HAP-1 (cell line): Measurements from ENCODE around the gene KAT7.

Experiments used
- DNase-seq, 2 experiments: peaks; one replicate each; pipeline ENCODE4 v3.0.0-alpha.2; 2016 to 2020; ENCODE audit warnings: low spot score in 2 of 2
- H3K27me3 ChIP-seq: fragments of 250-450 bp; sonication (Bioruptor Pico); 2 replicates; pipeline ENCODE4 v1.5.1; 2020; ENCODE audit warnings: low read depth, mild to moderate bottlenecking, moderate library complexity
- H3K36me3 ChIP-seq: fragments of 250-450 bp; sonication (Bioruptor Pico); replicated peaks from 2 replicates; pipeline ENCODE4 v1.5.1; 2020; ENCODE audit warnings: mild to moderate bottlenecking
- H3K4me1 ChIP-seq: fragments of 250-450 bp; sonication (Bioruptor Pico); 2 replicates; pipeline ENCODE4 v1.5.1; 2020; ENCODE audit warnings: mild to moderate bottlenecking
- H3K4me3 ChIP-seq: fragments of 250-450 bp; sonication (Bioruptor Pico); 2 replicates; pipeline ENCODE4 v1.5.1; 2020; ENCODE audit warnings: mild to moderate bottlenecking, moderate library complexity
- H3K9me3 ChIP-seq: fragments of 250-450 bp; sonication (Bioruptor Pico); 2 replicates; pipeline ENCODE4 v1.5.1; 2020; ENCODE audit warnings: mild to moderate bottlenecking, moderate library complexity
- in situ Hi-C: fragments of 300-500 bp; cut with MboI; formaldehyde crosslinking; loops from 3 replicates; pipeline ENCODE4 v1.14.3; 2020; ENCODE audit warnings: low sequenced_read_pairs, inconsistent platforms, mixed read lengths

KAT7 gene

GRCh38 chr17:49862781-49863331 is 74.4 kb downstream of the KAT7 start:
- DNase-seq = no peak
- no peak overlapping the region for H3K4me3 ChIP-seq
- H3K36me3 ChIP-seq = no peaks in the 10 kb centered on the region
- in situ Hi-C loops = loop anchor here (5.0 to 10.0 kb wide), 2 partner anchors 134 to 222 kb away; partner anchors contain the start of gene DLX3
- no peaks in the 10 kb centered on the region for H3K27me3 ChIP-seq
- no peaks in the 10 kb centered on the region for H3K4me1 ChIP-seq
- H3K9me3 ChIP-seq = no peaks in the 10 kb centered on the region

GRCh38 chr17:49866019-49866380 is 77.5 kb downstream of the KAT7 start:
- Histone ChIP-seq H3K36me3 (no peaks in the 10 kb centered on the region), H3K4me3 (no peak overlapping the region), H3K9me3 (no peaks in the 10 kb centered on the region), H3K27me3 (no peaks in the 10 kb centered on the region), H3K4me1 (no peaks in the 10 kb centered on the region)
- DNase-seq = no peak
- in situ Hi-C loops = loop anchor here (10.0 kb wide), 1 partner anchor 219 kb away; no protein-coding TSS in a partner anchor

- in situ Hi-C loops = loop anchor here (10.0 kb wide), 1 partner anchor 218 kb away; no protein-coding TSS in a partner anchor
- no peaks in the 10 kb centered on the region for H3K4me1 ChIP-seq
- no peaks in the 10 kb centered on the region for H3K27me3 ChIP-seq
- H3K36me3 ChIP-seq = no peaks in the 10 kb centered on the region
- DNase-seq = no peak
- H3K4me3 ChIP-seq = no peak overlapping the region
- no peaks in the 10 kb centered on the region for H3K9me3 ChIP-seq
Observed at GRCh38 chr17:49866882-49867413, 78.5 kb downstream of the KAT7 start.

GRCh38 chr17:49869038-49869374 is 80.5 kb downstream of the KAT7 start:
- no peaks in the 10 kb centered on the region for H3K36me3 ChIP-seq
- in situ Hi-C loops = loop anchor here (10.0 kb wide), 1 partner anchor 216 kb away; no protein-coding TSS in a partner anchor
- H3K9me3 ChIP-seq = no peaks in the 10 kb centered on the region
- H3K27me3 ChIP-seq = no peaks in the 10 kb centered on the region
- DNase-seq = no peak
- H3K4me3 ChIP-seq = no peak overlapping the region
- H3K4me1 ChIP-seq = no peaks in the 10 kb centered on the region

- DNase-seq = no peak
- Histone ChIP-seq H3K9me3 (no peaks in the 10 kb centered on the region), H3K27me3 (no peaks in the 10 kb centered on the region), H3K4me3 (no peak overlapping the region), H3K36me3 (no peaks in the 10 kb centered on the region), H3K4me1 (no peaks in the 10 kb centered on the region)
- in situ Hi-C loops = no loop called here
Observed at GRCh38 chr17:49870298-49870697, 81.8 kb downstream of the KAT7 start.

- no peaks in the 10 kb centered on the region for H3K27me3 ChIP-seq
- no peaks in the 10 kb centered on the region for H3K4me1 ChIP-seq
- DNase-seq = no peak
- in situ Hi-C loops = no loop called here
- H3K36me3 ChIP-seq = no peaks in the 10 kb centered on the region
- H3K4me3 ChIP-seq = no peak overlapping the region
- H3K9me3 ChIP-seq = no peaks in the 10 kb centered on the region
Observed at GRCh38 chr17:49871211-49871610, 82.7 kb downstream of the KAT7 start.

- no peaks in the 10 kb centered on the region for H3K9me3 ChIP-seq
- no peaks in the 10 kb centered on the region for H3K4me1 ChIP-seq
- DNase-seq = no peak
- no peak overlapping the region for H3K4me3 ChIP-seq
- in situ Hi-C loops = no loop called here
- no peaks in the 10 kb centered on the region for H3K27me3 ChIP-seq
- no peaks in the 10 kb centered on the region for H3K36me3 ChIP-seq
Observed at GRCh38 chr17:49872754-49873377, 84.4 kb downstream of the KAT7 start.

GRCh38 chr17:49873466-49873865 is 85.0 kb downstream of the KAT7 start:
- Histone ChIP-seq H3K27me3 (no peaks in the 10 kb centered on the region), H3K4me3 (no peak overlapping the region), H3K9me3 (no peaks in the 10 kb centered on the region), H3K36me3 (no peaks in the 10 kb centered on the region), H3K4me1 (no peaks in the 10 kb centered on the region)
- DNase-seq = no peak
- in situ Hi-C loops = no loop called here

GRCh38 chr17:49873926-49874325 is 85.4 kb downstream of the KAT7 start:
- in situ Hi-C loops = no loop called here
- Histone ChIP-seq H3K36me3 (no peaks in the 10 kb centered on the region), H3K4me1 (no peaks in the 10 kb centered on the region), H3K9me3 (no peaks in the 10 kb centered on the region), H3K4me3 (no peak overlapping the region), H3K27me3 (no peaks in the 10 kb centered on the region)
- DNase-seq = no peak

GRCh38 chr17:49874911-49875310 is 86.4 kb downstream of the KAT7 start:
- no peak for DNase-seq
- in situ Hi-C loops = no loop called here
- no peaks in the 10 kb centered on the region for H3K27me3 ChIP-seq

GRCh38 chr17:49875685-49876084 is 87.2 kb downstream of the KAT7 start:
- Histone ChIP-seq H3K36me3 (no peaks in the 10 kb centered on the region), H3K9me3 (no peaks in the 10 kb centered on the region), H3K27me3 (no peaks in the 10 kb centered on the region), H3K4me1 (peaks cover 2% of the 10 kb centered on the region; the same call in 1 of the 2 replicates), H3K4me3 (no peak overlapping the region)
- DNase-seq = no peak
- in situ Hi-C loops = no loop called here

More at GRCh38 chr17:49874911-49875310, 86.4 kb downstream of the KAT7 start:
- H3K4me1 ChIP-seq = no peaks in the 10 kb centered on the region
- no peaks in the 10 kb centered on the region for H3K36me3 ChIP-seq
- H3K4me3 ChIP-seq = no peak overlapping the region
- H3K9me3 ChIP-seq = no peaks in the 10 kb centered on the region

GRCh38 chr17:49878931-49879904 is 90.7 kb downstream of the KAT7 start:
- Histone ChIP-seq H3K36me3 (no peaks in the 10 kb centered on the region), H3K27me3 (peaks cover 10% of the 10 kb centered on the region), H3K9me3 (no peaks in the 10 kb centered on the region), H3K4me1 (peaks cover 3% of the 10 kb centered on the region; the same call in 1 of the 2 replicates), H3K4me3 (no peak overlapping the region)
- in situ Hi-C loops = no loop called here
- DNase-seq = no peak

- H3K9me3 ChIP-seq = no peaks in the 10 kb centered on the region
- in situ Hi-C loops = no loop called here
- peak; percentile 73 to 90 for DNase-seq
- H3K27me3 ChIP-seq = peaks cover 10% of the 10 kb centered on the region
- peaks cover 3% of the 10 kb centered on the region; the same call in 1 of the 2 replicates for H3K4me1 ChIP-seq
- H3K4me3 ChIP-seq = peak overlapping the region; percentile 19
- no peaks in the 10 kb centered on the region for H3K36me3 ChIP-seq
Observed at GRCh38 chr17:49880291-49881053, 92.0 kb downstream of the KAT7 start.
